SW 1271 (cell line): ENCODE measurements around the gene HEPACAM2.

ENCODE experiments used
- DNase-seq, 2 experiments: peaks; one replicate each; lab custom pipeline; 2025; lab: John Stamatoyannopoulos, UW

The HEPACAM2 gene

GRCh38 chr7:93147363-93147762 lies 78.9 kb downstream of the HEPACAM2 start:
- no peak for DNase-seq

GRCh38 chr7:93146472-93147141 lies 79.7 kb downstream of the HEPACAM2 start:
- no peak for DNase-seq

- no peak for DNase-seq
Measured at GRCh38 chr7:93146036-93146435, 80.2 kb downstream of the HEPACAM2 start.

GRCh38 chr7:93145354-93145753 lies 80.9 kb downstream of the HEPACAM2 start:
- DNase-seq: no peak

GRCh38 chr7:93142127-93142526 lies 84.1 kb downstream of the HEPACAM2 start:
- DNase-seq: no peak

- DNase-seq: no peak
Measured at GRCh38 chr7:93140582-93141191, 85.6 kb downstream of the HEPACAM2 start.

GRCh38 chr7:93138576-93138975 lies 87.7 kb downstream of the HEPACAM2 start:
- DNase-seq: no peak
